Activated gamma-delta T cell treated with Interleukin-2 at 50 U/mL for 16 hours (primary cell): ENCODE data around the gene SNRPB.

Experiments used
- DNase-seq: peaks from one replicate; pipeline ENCODE4 v3.0.0-alpha.2; 2020

SNRPB gene

GRCh38 chr20:2473516-2473915 lies 2.9 kb upstream of the SNRPB start:
- DNase-seq, result no peak

GRCh38 chr20:2469991-2470422 lies 582 bp downstream of the SNRPB start:
- peak; percentile 60 for DNase-seq

- no peak for DNase-seq
Measured at GRCh38 chr20:2468581-2469407, 1.8 kb downstream of the SNRPB start.

- no peak for DNase-seq
Measured at GRCh38 chr20:2467412-2467811, 3.2 kb downstream of the SNRPB start.

- no peak for DNase-seq
Measured at GRCh38 chr20:2465100-2465499, 5.5 kb downstream of the SNRPB start.

- no peak for DNase-seq
Measured at GRCh38 chr20:2463616-2464365, 6.8 kb downstream of the SNRPB start.

GRCh38 chr20:2462484-2462883 lies 8.1 kb downstream of the SNRPB start:
- DNase-seq, result no peak

GRCh38 chr20:2460752-2461424 lies 9.7 kb downstream of the SNRPB start:
- DNase-seq, result no peak

- no peak for DNase-seq
Measured at GRCh38 chr20:2459981-2460751, 10.4 kb downstream of the SNRPB start.

- no peak for DNase-seq
Measured at GRCh38 chr20:2458919-2459499, 11.6 kb downstream of the SNRPB start.

GRCh38 chr20:2455771-2456497 lies 14.7 kb downstream of the SNRPB start:
- DNase-seq, result no peak

GRCh38 chr20:2453792-2454191 lies 16.8 kb downstream of the SNRPB start:
- DNase-seq, result no peak

- DNase-seq, result peak; percentile 59
Measured at GRCh38 chr20:2451939-2452732, 18.5 kb downstream of the SNRPB start.

- DNase-seq, result no peak
Measured at GRCh38 chr20:2451422-2451821, 19.2 kb downstream of the SNRPB start.

GRCh38 chr20:2449386-2449785 lies 21.2 kb downstream of the SNRPB start:
- DNase-seq, result no peak

GRCh38 chr20:2446845-2447244 lies 23.7 kb downstream of the SNRPB start:
- no peak for DNase-seq

- DNase-seq, result no peak
Measured at GRCh38 chr20:2431185-2431584, 39.4 kb downstream of the SNRPB start.

GRCh38 chr20:2430538-2430937 lies 40.1 kb downstream of the SNRPB start:
- DNase-seq, result no peak

- DNase-seq, result no peak
Measured at GRCh38 chr20:2429051-2429450, 41.5 kb downstream of the SNRPB start.

- no peak for DNase-seq
Measured at GRCh38 chr20:2421247-2421646, 49.3 kb downstream of the SNRPB start.

GRCh38 chr20:2420510-2420909 lies 50.1 kb downstream of the SNRPB start:
- DNase-seq, result no peak
